Measurements from ENCODE around the gene CHAC1. TPM values are rescaled to one million over a fixed set of nuclear protein-coding genes. Genes with fewer than 3 reads are reported as not detected.
A peak's percentile ranks its signal among the peaks of the same experiment; 100 is the strongest.

CHAC1 gene
- total and polyA plus RNA-seq, 5 experiments from 2014 or later = 8.9 to 9.2 TPM; not detected in 3

DNA sequence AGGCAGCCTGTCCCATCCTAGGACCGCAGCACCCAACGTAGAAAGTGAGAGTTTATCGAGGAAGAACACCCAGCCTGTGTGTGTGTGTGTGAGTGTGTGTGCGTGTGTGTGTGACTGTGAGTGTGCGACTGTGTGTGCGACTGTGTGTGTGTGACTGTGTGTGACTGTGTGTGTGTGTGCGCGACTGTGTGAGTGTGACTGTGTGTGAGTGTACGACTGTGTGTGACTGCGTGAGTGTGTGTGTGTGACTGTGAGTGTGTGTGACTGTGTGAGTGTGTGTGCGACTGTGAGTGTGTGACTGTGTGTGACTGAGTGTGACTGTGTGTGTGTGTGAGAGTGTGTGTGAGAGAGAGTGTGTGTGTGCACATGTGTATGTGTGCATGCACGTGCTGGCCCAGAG lies 39.3 kb upstream of the CHAC1 start:
- Mint-ChIP-seq H3K4me1 (peaks cover 0 to 7% (median 6%) of the 10 kb centered on the region in 4 donors), H3K9me3 (no peaks in the 10 kb centered on the region), H3K27ac (peak overlapping the region in 5 of 10 donors; percentile 28 to 87 (median 52)), H3K27me3 (no peaks in the 10 kb centered on the region), H3K36me3 (no peaks in the 10 kb centered on the region), H3K4me3 (no peak overlapping the region)
- POLR2A ChIA-PET = no interaction called here
- ATAC-seq = no peak
- no peak for DNase-seq

DNA sequence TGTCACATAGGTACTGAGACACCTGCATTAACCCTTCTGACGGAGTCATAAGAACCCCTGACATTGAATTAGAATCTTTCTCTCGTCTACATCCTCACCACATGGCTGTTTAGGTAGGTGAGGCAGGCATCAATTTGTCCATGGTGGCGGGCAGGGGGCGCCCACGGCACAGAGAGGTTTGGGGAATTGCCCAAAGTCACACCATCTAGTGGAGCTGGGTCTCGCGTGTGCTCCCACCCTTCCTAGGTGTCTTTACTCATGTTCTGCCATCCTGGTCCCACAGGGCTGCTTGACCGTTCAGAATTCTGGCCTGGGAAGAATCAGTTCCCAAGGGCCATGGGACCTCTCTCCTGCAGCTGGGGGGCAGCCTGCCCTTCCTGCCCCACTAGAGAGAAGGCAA lies 38.8 kb upstream of the CHAC1 start:
- peaks cover 0 to 7% (median 6%) of the 10 kb centered on the region in 4 donors for H3K4me1 Mint-ChIP-seq
- ATAC-seq (no peak), DNase-seq (no peak)
- POLR2A ChIA-PET = no interaction called here
- no peaks in the 10 kb centered on the region for H3K36me3 Mint-ChIP-seq
- peak overlapping the region in 1 of 10 donors; percentile 34 for H3K27ac Mint-ChIP-seq
- H3K9me3 Mint-ChIP-seq = no peaks in the 10 kb centered on the region
- H3K27me3 Mint-ChIP-seq = no peaks in the 10 kb centered on the region
- H3K4me3 Mint-ChIP-seq = no peak overlapping the region

DNA sequence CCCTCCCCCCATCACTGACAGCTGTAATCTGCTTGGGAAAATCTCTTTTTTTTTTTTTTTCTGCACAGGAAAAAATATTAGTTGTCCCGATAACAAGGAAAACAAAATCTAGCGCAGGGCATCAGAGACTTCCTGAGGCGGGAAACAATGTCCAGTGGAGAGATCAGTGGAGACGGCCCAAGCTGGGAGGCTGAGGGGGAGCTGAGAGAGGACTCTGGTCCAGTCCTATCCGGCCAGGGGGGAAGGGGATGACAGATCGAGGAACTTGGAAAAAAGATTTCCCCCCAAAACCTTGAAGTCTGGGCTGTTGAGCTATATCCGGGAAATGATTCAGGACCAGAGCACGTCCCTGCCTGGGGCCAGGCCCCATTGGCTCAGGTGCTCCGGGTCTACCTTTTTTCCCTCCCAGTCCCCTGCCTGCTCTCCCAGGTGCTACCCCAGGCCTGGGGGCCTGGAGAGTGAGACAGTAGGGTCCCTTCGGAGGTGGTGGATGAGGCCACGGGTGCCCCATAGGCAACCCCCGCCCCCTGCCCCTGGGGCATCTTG lies 38.1 kb upstream of the CHAC1 start:
- Mint-ChIP-seq H3K4me1 (peaks cover 0 to 7% (median 3%) of the 10 kb centered on the region in 4 donors), H3K36me3 (no peaks in the 10 kb centered on the region), H3K27me3 (no peaks in the 10 kb centered on the region), H3K27ac (no peak overlapping the region), H3K4me3 (no peak overlapping the region), H3K9me3 (no peaks in the 10 kb centered on the region)
- POLR2A ChIA-PET = interaction anchor here (2.8 kb wide), 1 partner anchor 8 kb away, joined by 9 read pairs; no protein-coding TSS in a partner anchor
- DNase-seq (no peak), ATAC-seq (no peak)

DNA sequence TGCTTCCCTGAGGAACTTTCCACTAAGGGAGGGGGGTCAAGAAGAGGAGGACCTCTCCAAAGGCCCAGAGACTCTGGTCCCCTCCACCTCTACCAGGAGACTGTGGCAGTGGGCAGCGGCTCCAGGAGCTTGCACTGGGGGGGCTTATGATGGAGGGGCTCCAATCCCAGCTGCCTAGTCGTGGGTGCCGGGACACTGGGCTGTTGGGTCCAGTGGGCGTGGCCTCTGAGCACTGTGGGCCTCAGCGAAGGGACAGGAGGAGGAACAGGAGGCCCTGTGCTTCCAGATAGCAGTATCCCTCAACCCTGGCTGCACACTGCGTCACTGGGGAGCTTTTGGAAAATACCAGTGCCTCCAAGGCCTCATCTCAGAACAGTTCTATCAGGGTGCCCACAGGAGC lies 37.6 kb upstream of the CHAC1 start:
- Mint-ChIP-seq H3K27me3 (no peaks in the 10 kb centered on the region), H3K27ac (no peak overlapping the region), H3K4me3 (no peak overlapping the region), H3K9me3 (no peaks in the 10 kb centered on the region), H3K36me3 (no peaks in the 10 kb centered on the region), H3K4me1 (peaks cover 0 to 9% (median 2%) of the 10 kb centered on the region in 4 donors)
- ATAC-seq (no peak), DNase-seq (no peak)
- POLR2A ChIA-PET = interaction anchor here (0.6 to 2.8 kb wide), 2 partner anchors 8 to 13 kb away, joined by 3 to 9 read pairs; no protein-coding TSS in a partner anchor

DNA sequence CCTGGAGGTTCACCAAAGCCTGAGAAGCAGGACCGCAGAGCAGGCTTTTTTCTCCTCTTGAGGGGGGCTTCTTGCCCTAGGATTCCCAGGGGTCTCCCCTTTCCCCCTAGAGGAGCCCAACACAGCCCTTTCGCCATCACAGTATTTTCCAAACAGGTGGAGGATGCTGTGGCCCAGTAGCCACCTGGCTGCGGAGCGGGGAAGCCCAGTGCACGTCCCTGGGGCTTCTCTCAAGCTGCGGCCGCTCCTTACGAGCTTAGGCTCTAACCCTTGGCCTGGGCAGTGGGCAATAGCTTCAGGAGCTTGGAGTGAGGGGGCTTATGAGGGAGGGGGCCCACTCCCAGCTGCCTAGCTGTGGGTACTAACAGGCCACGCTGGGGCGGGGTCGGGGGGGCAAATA lies 35.7 kb upstream of the CHAC1 start:
- ATAC-seq = no peak
- H3K27ac Mint-ChIP-seq = no peak overlapping the region
- H3K9me3 Mint-ChIP-seq = no peaks in the 10 kb centered on the region
- H3K4me1 Mint-ChIP-seq = peaks cover 0 to 9% (median 0%) of the 10 kb centered on the region in 4 donors
- no peak for DNase-seq
- POLR2A ChIA-PET = interaction anchor here (1.4 to 2.8 kb wide), 2 partner anchors 10 to 11 kb away, joined by 3 to 9 read pairs; no protein-coding TSS in a partner anchor
- H3K36me3 Mint-ChIP-seq = no peaks in the 10 kb centered on the region
- peaks cover 0 to 1% (median 0%) of the 10 kb centered on the region in 5 donors for H3K27me3 Mint-ChIP-seq
- H3K4me3 Mint-ChIP-seq = no peak overlapping the region

DNA sequence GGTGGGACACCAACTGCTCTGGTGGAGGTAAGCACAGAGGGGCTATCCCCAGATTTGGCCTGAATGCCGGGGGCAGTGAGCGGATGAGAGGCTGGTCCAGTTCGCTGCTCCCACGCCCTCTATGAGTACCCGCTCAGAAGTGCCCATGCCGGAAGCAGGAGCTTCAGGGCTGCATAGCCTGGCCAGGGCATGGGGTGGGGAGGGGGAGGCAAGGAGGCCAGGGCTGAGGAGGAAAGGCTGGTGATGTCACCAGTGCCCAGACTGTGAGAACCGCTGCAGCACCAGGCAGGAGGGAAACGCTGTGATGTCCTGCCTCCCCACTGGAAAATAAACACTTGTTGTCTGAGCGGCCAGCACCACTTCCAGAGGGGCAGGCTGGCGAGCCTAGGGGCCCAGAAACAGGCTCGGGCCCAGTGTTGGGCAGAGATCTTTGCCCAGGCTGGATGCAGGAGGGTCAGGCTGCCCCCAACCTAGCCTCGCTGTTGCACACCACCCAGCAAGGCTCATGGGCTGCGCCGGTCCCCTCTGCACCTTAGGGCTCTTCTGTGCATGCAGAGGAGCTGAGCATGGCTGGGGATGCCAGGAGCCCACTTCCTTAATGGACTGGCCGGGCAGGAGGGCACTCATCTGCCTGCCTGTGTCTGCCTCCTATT lies 35.0 kb upstream of the CHAC1 start:
- H3K27me3 Mint-ChIP-seq = peaks cover 0 to 3% (median 0%) of the 10 kb centered on the region in 5 donors
- H3K9me3 Mint-ChIP-seq = no peaks in the 10 kb centered on the region
- ATAC-seq (no peak), DNase-seq (no peak)
- no peak overlapping the region for H3K27ac Mint-ChIP-seq
- no peaks in the 10 kb centered on the region for H3K36me3 Mint-ChIP-seq
- H3K4me3 Mint-ChIP-seq = no peak overlapping the region
- H3K4me1 Mint-ChIP-seq = peaks cover 0 to 9% (median 0%) of the 10 kb centered on the region in 4 donors
- POLR2A ChIA-PET = interaction anchor here (1.2 to 1.4 kb wide), 2 partner anchors 10 kb away, joined by 3 to 4 read pairs; partner anchors contain the start of gene DLL4

DNA sequence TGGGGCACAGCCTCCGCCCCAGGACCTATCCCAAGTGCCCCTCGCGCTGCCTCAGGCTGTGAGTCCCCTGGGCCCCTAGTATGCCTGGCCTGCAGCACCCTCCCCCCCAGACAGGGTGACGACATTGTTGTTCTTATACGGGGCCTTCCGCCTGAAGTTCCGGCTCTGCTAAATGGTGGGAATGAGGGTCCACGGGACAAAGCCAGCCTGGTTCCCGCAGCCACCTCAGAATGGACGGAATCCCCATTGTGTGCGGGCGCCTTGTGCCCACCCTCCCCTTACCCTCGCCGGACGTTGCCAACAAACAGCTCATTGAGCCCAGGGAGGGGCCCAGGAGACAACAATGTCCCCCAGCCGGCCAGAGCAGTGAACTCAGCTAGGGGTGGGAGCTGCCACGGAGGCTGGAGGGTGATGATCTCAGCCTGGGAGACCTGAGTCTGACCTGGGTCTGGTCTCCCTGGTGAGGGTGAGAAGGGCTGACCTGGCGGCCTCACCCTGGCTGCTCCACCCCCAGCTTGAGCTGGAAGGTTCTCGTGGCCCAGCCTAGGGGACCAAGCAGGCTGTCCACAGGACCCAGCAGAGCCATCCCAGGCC lies 34.4 kb upstream of the CHAC1 start:
- Mint-ChIP-seq H3K27ac (no peak overlapping the region), H3K4me1 (peaks cover 0 to 7% (median 0%) of the 10 kb centered on the region in 4 donors), H3K9me3 (no peaks in the 10 kb centered on the region), H3K27me3 (peaks cover 0 to 3% (median 0%) of the 10 kb centered on the region in 5 donors), H3K36me3 (no peaks in the 10 kb centered on the region), H3K4me3 (no peak overlapping the region)
- no peak for DNase-seq
- ATAC-seq = no peak
- POLR2A ChIA-PET = interaction anchor here (1.2 kb wide), 2 partner anchors 9 to 12 kb away, joined by 3 to 4 read pairs; partner anchors contain the start of gene DLL4

DNA sequence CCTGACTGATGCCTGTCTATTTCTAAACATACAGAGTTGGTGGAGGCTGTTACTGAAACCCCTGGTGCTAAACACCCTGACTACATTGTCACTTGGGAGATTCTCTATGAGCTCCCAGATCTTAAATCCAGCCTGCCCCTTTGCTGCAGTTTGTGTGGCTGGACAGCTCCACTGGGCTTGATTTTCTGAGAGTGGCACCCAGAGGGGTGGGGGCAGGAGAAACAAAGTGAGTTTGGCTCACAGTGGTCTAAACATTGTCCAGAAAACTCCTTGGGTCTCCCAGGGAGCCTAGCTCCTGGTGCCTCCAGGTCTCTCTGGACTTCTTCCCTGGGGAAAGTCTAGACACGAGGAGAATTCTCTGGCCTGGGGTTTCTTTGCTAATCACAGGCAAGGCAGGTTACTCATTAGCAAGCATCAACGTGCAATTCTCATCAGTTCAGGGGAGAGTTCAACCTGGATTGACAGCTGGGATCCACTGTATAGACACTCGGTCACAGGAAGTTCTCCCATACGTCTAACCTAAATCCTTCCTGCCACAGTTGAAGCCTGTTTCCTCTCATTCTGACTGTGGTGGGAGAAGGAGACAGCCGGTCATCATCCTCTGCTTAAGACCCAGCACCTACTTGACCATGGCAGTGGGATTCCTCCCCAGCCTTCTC lies 31.2 kb upstream of the CHAC1 start:
- Mint-ChIP-seq H3K4me3 (no peak overlapping the region), H3K27ac (peak overlapping the region in 1 of 10 donors; percentile 54), H3K9me3 (no peaks in the 10 kb centered on the region), H3K36me3 (no peaks in the 10 kb centered on the region), H3K4me1 (peaks cover 4 to 22% (median 17%) of the 10 kb centered on the region in 4 donors), H3K27me3 (peaks cover 10 to 28% (median 20%) of the 10 kb centered on the region in 5 donors)
- POLR2A ChIA-PET = no interaction called here
- no peak for ATAC-seq
- no peak for DNase-seq

DNA sequence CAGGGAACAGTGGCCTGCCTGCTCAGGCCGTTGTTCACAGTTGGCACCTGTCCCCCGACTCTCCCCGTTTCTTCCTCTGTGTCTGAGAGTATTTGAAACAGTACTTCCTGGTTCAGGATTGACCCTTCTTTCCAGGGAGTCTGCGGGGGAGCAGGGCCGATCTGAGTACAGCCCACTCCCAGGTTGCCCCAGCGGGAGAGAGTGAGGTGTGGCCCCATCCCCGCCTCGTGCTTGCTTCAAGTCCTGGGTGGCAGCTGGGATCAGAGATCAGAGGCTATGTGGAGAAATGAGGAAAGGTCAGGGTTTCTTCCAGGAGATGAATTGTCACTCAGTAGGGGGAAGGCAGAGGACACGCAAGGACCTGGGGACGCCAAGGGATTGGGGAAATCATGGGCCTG lies 30.7 kb upstream of the CHAC1 start:
- Mint-ChIP-seq H3K4me1 (peaks cover 7 to 27% (median 20%) of the 10 kb centered on the region in 4 donors), H3K9me3 (no peaks in the 10 kb centered on the region), H3K27me3 (peaks cover 12 to 33% (median 22%) of the 10 kb centered on the region in 5 donors), H3K36me3 (no peaks in the 10 kb centered on the region), H3K27ac (peak overlapping the region in 2 of 10 donors; percentile 34 to 54), H3K4me3 (peak overlapping the region in 1 of 10 donors; percentile 56)
- no peak for DNase-seq
- POLR2A ChIA-PET = no interaction called here
- ATAC-seq = no peak

DNA sequence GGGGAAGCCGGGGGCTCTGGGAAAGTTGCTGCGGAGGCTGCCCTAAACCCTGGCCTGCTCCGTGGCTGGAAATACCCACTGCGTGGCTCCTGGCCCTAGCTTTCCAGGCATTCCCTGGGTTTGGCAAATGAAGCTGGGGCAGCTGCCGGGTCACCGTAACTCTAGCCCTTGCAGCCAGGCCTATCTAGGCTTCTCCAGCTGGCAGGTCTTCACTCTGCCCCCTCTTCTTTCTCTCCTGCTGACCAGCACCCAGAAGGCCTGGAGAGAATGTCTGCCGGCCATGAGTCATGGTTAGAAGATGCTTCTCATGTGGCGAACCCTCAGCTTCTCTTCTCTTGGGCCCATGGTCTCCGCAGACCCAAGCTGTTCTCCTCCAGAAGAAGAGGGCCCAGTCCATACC lies 29.7 kb upstream of the CHAC1 start:
- peaks cover 12 to 34% (median 23%) of the 10 kb centered on the region in 5 donors for H3K27me3 Mint-ChIP-seq
- POLR2A ChIA-PET = interaction anchor here (0.9 kb wide), 1 partner anchor 18 kb away, joined by 3 read pairs; no protein-coding TSS in a partner anchor
- no peaks in the 10 kb centered on the region for H3K36me3 Mint-ChIP-seq
- no peak for DNase-seq
- H3K27ac Mint-ChIP-seq = peak overlapping the region in 1 of 10 donors; percentile 57
- H3K4me1 Mint-ChIP-seq = peaks cover 7 to 29% (median 22%) of the 10 kb centered on the region in 4 donors
- ATAC-seq = no peak
- H3K4me3 Mint-ChIP-seq = no peak overlapping the region
- H3K9me3 Mint-ChIP-seq = no peaks in the 10 kb centered on the region

DNA sequence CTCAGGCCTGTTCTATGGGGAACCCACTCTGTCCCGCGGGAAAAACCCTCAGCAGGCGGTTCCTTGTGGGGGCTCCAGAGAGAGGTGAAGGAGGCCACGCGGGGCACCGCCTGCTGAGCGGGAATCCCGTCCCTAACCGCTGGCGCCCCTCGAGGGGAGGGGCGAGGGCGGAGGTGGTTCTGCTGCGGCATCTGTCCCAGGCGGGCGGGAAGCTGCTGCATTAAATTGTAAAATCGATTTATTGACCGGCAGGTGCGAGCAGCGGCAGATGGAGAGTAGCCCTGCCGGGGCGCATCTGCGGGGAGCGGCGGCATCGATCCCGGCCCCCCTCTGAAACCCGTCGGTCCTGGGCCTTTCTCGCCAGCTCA lies 27.8 kb upstream of the CHAC1 start:
- peaks cover 16 to 52% (median 32%) of the 10 kb centered on the region in 5 donors for H3K27me3 Mint-ChIP-seq
- H3K9me3 Mint-ChIP-seq = no peaks in the 10 kb centered on the region
- peaks cover 16 to 46% (median 37%) of the 10 kb centered on the region in 4 donors for H3K4me1 Mint-ChIP-seq
- POLR2A ChIA-PET = interaction anchor here (0.6 to 2.2 kb wide), 3 partner anchors 8 to 19 kb away, joined by 3 to 8 read pairs (median 6); no protein-coding TSS in a partner anchor
- DNase-seq (no peak), ATAC-seq (no peak)
- no peaks in the 10 kb centered on the region for H3K36me3 Mint-ChIP-seq
- peak overlapping the region in 9 of 10 donors; percentile 36 to 88 (median 48) for H3K4me3 Mint-ChIP-seq
- H3K27ac Mint-ChIP-seq = no peak overlapping the region

DNA sequence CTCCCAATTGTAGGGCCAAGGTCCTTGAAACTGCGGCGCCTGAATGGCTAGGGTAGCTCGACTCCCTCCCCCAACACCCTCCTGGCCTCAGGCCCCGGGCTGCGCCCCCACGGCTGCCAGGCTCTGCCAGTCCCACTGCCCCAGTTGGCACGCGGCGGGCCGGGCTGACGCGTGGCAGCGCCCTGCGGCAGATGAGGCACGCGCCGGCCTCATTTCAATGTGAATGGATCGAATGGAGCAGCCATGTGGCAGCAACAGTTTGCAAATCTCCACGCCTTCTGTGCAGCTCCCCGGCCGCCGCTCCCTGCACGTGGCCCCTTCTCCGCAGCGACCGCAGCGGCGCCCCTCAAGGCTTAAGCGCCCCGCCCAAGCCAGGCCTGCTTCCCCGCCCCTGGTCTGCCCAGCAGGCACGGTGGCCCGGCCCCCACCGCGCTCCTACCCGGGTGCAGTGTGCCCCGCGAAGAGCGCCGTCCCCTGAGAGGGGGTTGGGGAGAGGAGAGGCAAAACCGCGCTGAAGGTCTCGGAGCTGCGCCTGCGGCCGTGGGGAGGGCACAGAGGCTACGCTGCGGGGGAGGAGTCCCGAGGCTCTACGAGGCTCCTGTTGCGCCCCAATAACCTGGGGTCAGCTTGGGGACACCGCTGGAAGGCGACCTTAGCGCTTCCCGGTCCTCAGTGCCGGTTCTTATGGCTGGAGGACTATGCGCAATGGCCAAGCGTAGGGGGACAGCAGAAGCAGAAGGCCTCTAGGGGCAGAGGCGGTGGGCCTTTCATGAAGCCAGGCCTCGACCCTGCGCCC lies 27.2 kb upstream of the CHAC1 start:
- POLR2A ChIA-PET = interaction anchor here (0.6 to 2.2 kb wide), 3 partner anchors 8 to 19 kb away, joined by 3 to 8 read pairs (median 6); no protein-coding TSS in a partner anchor
- H3K36me3 Mint-ChIP-seq = no peaks in the 10 kb centered on the region
- peak; percentile 26 to 40 for ATAC-seq
- no peak overlapping the region for H3K27ac Mint-ChIP-seq
- peak overlapping the region; percentile 20 to 89 (median 78) for H3K4me3 Mint-ChIP-seq
- peak in 1 of 10 donors; percentile 28 for DNase-seq
- peaks cover 21 to 58% (median 37%) of the 10 kb centered on the region in 5 donors for H3K27me3 Mint-ChIP-seq
- H3K9me3 Mint-ChIP-seq = no peaks in the 10 kb centered on the region
- peaks cover 16 to 52% (median 43%) of the 10 kb centered on the region in 4 donors for H3K4me1 Mint-ChIP-seq

Data from naive thymus-derived CD8-positive, alpha-beta T cell (primary cell).